IMR-90 (cell line): ENCODE measurements around the gene PLCL2. TPM values are rescaled to one million over a fixed set of nuclear protein-coding genes. Genes with fewer than 3 reads are reported as not detected.

ENCODE experiments used
- ATAC-seq: fragments of 200-7000 bp; cut with Tn5 transposase; 2 replicates; pipeline ENCODE4 v1.9.1; 2020; ENCODE audit warnings: low read depth, mild to moderate bottlenecking, moderate library complexity
- BruUV-seq: library from RNA; stranded (reverse); fragments of 400-500 nt; replicated peaks from 2 replicates; lab custom pipeline; 2021; lab: Mats Ljungman, UMichigan
- CTCF ChIA-PET: fragments of 300-600 bp; formaldehyde crosslinking; extraction: SDS; loops from one replicate; lab custom pipeline; 2021; ENCODE audit warnings: antibody characterized with exemption; lab: Yijun Ruan, JAX
- POLR2A ChIA-PET: fragments of 300-600 bp; sonication (Branson Sonifier 250); formaldehyde crosslinking; loops from one replicate; lab custom pipeline; 2022; ENCODE audit warnings: antibody characterized with exemption; ENCODE audit not compliant: unreplicated experiment; lab: Charles Lee
- DNase-seq: peaks from one replicate; pipeline ENCODE4 v3.0.0; 2013
- H2AFZ ChIP-seq: replicated peaks from 2 replicates; pipeline ENCODE3; 2013; ENCODE audit warnings: low read length, mild to moderate bottlenecking; ENCODE audit not compliant: poor library complexity
- H2AK5ac ChIP-seq: 2 replicates; pipeline ENCODE4 v1.6.1; 2013; ENCODE audit warnings: low read depth, low read length, inconsistent platforms
- H2AK9ac ChIP-seq: replicated peaks from 2 replicates; pipeline ENCODE3; 2013; ENCODE audit warnings: mild to moderate bottlenecking, low read depth, low read length, moderate library complexity; ENCODE audit not compliant: poor library complexity
- H2BK120ac ChIP-seq: 2 replicates; pipeline ENCODE4 v1.6.1; 2013; ENCODE audit warnings: low read depth, low read length, inconsistent platforms
- H2BK15ac ChIP-seq: 3 replicates; pipeline ENCODE4 v1.6.1; 2013; ENCODE audit warnings: low read depth, low read length, inconsistent platforms
- H2BK20ac ChIP-seq: 2 replicates; pipeline ENCODE4 v1.6.1; 2013; ENCODE audit warnings: low read depth, mild to moderate bottlenecking, inconsistent platforms, low read length, moderate library complexity
- H2BK5ac ChIP-seq: 2 replicates; pipeline ENCODE4 v1.6.1; 2013; ENCODE audit warnings: mild to moderate bottlenecking, low read depth, low read length, inconsistent platforms; ENCODE audit not compliant: poor library complexity, severe bottlenecking
- H3K14ac ChIP-seq: replicated peaks from 2 replicates; pipeline ENCODE4 v1.6.1; 2013; ENCODE audit warnings: low read depth, low read length, inconsistent platforms
- H3K18ac ChIP-seq: 2 replicates; pipeline ENCODE4 v1.6.1; 2013; ENCODE audit warnings: low read depth, low read length, control low read depth
- H3K23ac ChIP-seq: 2 replicates; pipeline ENCODE4 v1.6.1; 2013; ENCODE audit warnings: low read depth, low read length, inconsistent platforms
- H3K27ac ChIP-seq: 2 replicates; pipeline ENCODE4 v1.5.1; 2013; ENCODE audit warnings: mild to moderate bottlenecking, control low read depth, low read length; ENCODE audit not compliant: insufficient read depth
- H3K27me3 ChIP-seq: 2 replicates; pipeline ENCODE4 v1.6.1; 2013; ENCODE audit warnings: low read length; ENCODE audit not compliant: control insufficient read depth, insufficient read depth
- H3K36me3 ChIP-seq: 2 replicates; pipeline ENCODE4 v1.6.1; 2013; ENCODE audit warnings: low read length, mixed read lengths; ENCODE audit not compliant: control insufficient read depth, insufficient read depth
- H3K4ac ChIP-seq: 2 replicates; pipeline ENCODE4 v1.6.1; 2013; ENCODE audit warnings: low read depth, low read length, inconsistent platforms
- H3K4me1 ChIP-seq: 2 replicates; pipeline ENCODE4 v1.6.1; 2013; ENCODE audit warnings: low read length, mixed read lengths; ENCODE audit not compliant: control insufficient read depth, insufficient read depth
- H3K4me2 ChIP-seq: 2 replicates; pipeline ENCODE4 v1.6.1; 2013; ENCODE audit warnings: low read depth, mild to moderate bottlenecking, control low read depth, low read length, moderate library complexity
- H3K4me3 ChIP-seq: 2 replicates; pipeline ENCODE4 v1.5.1; 2013; ENCODE audit warnings: low read depth, mild to moderate bottlenecking, control low read depth, low read length, moderate library complexity; ENCODE audit not compliant: insufficient read depth
- H3K56ac ChIP-seq: 2 replicates; pipeline ENCODE4 v1.6.1; 2013; ENCODE audit warnings: low read length, inconsistent platforms; ENCODE audit not compliant: insufficient read depth; ENCODE audit errors: extremely low read depth
- H3K79me1 ChIP-seq, 2 experiments: 2 replicates each; pipeline ENCODE4 v1.6.1; 2013; ENCODE audit warnings: low read length in 2 of 2, inconsistent platforms in 1 of 2, low read depth in 1 of 2
- H3K9ac ChIP-seq: 2 replicates; pipeline ENCODE4 v1.6.1; 2013; ENCODE audit warnings: low read depth, low read length, control low read depth
- H3K9me1 ChIP-seq: 2 replicates; pipeline ENCODE4 v1.6.1; 2013; ENCODE audit warnings: low read length, inconsistent platforms; ENCODE audit not compliant: insufficient read depth
- H3K9me3 ChIP-seq: 2 replicates; pipeline ENCODE4 v1.6.1; 2013; ENCODE audit warnings: low read length; ENCODE audit not compliant: control insufficient read depth, insufficient read depth
- H4K20me1 ChIP-seq: 2 replicates; pipeline ENCODE4 v1.6.1; 2013; ENCODE audit warnings: low read length, inconsistent platforms; ENCODE audit not compliant: insufficient read depth
- H4K5ac ChIP-seq: 2 replicates; pipeline ENCODE4 v1.6.1; 2013; ENCODE audit warnings: mild to moderate bottlenecking, low read depth, low read length, control low read depth
- H4K8ac ChIP-seq, 2 experiments: 2 replicates each; pipeline ENCODE4 v1.6.1; 2013; ENCODE audit warnings: low read depth in 2 of 2, low read length in 2 of 2, control low read depth in 1 of 2, inconsistent platforms in 1 of 2
- H4K91ac ChIP-seq: 2 replicates; pipeline ENCODE4 v1.6.1; 2013; ENCODE audit warnings: low read depth, low read length, inconsistent platforms; ENCODE audit not compliant: insufficient read depth
- BHLHE40 ChIP-seq: fragments of 150-350 bp; IDR thresholded peaks from 2 replicates; pipeline ENCODE4 v1.6.1; 2016; ENCODE audit warnings: mild to moderate bottlenecking, low read depth, low read length
- NFE2L2 ChIP-seq: fragments of 150-350 bp; IDR thresholded peaks from 2 replicates; pipeline ENCODE4 v1.6.1; 2016; ENCODE audit warnings: low read depth, mild to moderate bottlenecking, low read length
- RFX5 ChIP-seq: IDR thresholded peaks from 2 replicates; pipeline ENCODE4 v1.8.0; 2012; ENCODE audit warnings: low read depth, mild to moderate bottlenecking, low read length, moderate library complexity
- dilution Hi-C: fragments of 300-500 bp; cut with HindIII; formaldehyde crosslinking; loops from one replicate; pipeline ENCODE4 v1.14.3; 2018; ENCODE audit warnings: low sequenced_read_pairs; ENCODE audit not compliant: unreplicated experiment
- in situ Hi-C: fragments of 300-500 bp; cut with MboI; formaldehyde crosslinking; loops from 3 replicates; pipeline ENCODE4 v1.14.3; 2019; ENCODE audit warnings: low sequenced_read_pairs, inconsistent platforms, mixed read lengths
- intact Hi-C: fragments of 100-400 bp; cut with micrococcal nuclease; formaldehyde crosslinking; loops from 2 replicates; pipeline ENCODE4 v1.10.0; 2022
- polyA plus RNA-seq, 3 experiments: library from polyadenylated mRNA; depleted of rRNA; stranded (reverse); fragments of >200 nt; gene quantifications; 2 replicates each; pipeline ENCODE4 v1.2.3, GENCODE V29; 2012; ENCODE audit warnings: low replicate concordance in 1 of 3
- total RNA-seq: library from RNA; depleted of rRNA; stranded (reverse); fragments of >200 nt; gene quantifications from 2 replicates; pipeline ENCODE4 v1.2.3, GENCODE V29; 2012
- TF ChIP-seq, protein P1 (sequence below): fragments of 150-350 bp; IDR thresholded peaks from 2 replicates; pipeline ENCODE4 v1.6.1; 2017; ENCODE audit warnings: mild to moderate bottlenecking, antibody characterized with exemption, low read length, low read depth
- TF ChIP-seq, protein P2 (sequence below): conservative IDR thresholded peaks from 2 replicates; pipeline ENCODE4 v1.5.1; 2012; ENCODE audit warnings: mild to moderate bottlenecking, low read depth, low read length, improper control_type of control experiment

PLCL2 gene
- total and polyA plus RNA-seq, 2 of the 4 experiments (the other 2 are of a cell fraction): 0.92 to 3.8 TPM

DNA sequence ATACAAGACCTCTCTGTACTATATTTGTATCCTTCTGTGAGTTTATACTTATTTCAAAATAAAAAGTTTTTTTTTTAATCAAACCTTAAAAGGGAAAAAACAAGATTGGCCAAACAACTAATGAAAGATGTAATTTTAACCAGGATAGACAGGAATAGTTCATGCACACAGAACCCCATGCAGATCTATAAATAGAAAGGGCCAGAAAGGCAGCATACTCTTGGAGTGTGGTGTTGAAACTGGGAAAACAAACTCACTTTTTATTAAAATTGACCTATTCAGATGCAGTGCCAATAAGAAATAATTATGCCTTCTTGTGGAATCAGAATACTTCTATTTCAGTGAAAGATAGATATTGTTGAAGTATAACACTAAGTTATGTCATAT is 204.6 kb downstream of the PLCL2 start:
- CTCF ChIA-PET: interaction anchor here (1.0 kb wide), 1 partner anchor 14 kb away, joined by 3 read pairs; no protein-coding TSS in a partner anchor
- no peak overlapping the region for H2BK20ac ChIP-seq
- no peak overlapping the region for H3K4me3 ChIP-seq
- H3K23ac ChIP-seq: no peak overlapping the region
- no peak overlapping the region for H2BK120ac ChIP-seq
- H3K18ac ChIP-seq: no peak overlapping the region
- TF ChIP-seq BHLHE40 (no peak), RFX5 (no peak), NFE2L2 (no peak)
- TF ChIP-seq, protein P1, sequence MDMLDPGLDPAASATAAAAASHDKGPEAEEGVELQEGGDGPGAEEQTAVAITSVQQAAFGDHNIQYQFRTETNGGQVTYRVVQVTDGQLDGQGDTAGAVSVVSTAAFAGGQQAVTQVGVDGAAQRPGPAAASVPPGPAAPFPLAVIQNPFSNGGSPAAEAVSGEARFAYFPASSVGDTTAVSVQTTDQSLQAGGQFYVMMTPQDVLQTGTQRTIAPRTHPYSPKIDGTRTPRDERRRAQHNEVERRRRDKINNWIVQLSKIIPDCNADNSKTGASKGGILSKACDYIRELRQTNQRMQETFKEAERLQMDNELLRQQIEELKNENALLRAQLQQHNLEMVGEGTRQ: no peak
- TF ChIP-seq, protein P2, sequence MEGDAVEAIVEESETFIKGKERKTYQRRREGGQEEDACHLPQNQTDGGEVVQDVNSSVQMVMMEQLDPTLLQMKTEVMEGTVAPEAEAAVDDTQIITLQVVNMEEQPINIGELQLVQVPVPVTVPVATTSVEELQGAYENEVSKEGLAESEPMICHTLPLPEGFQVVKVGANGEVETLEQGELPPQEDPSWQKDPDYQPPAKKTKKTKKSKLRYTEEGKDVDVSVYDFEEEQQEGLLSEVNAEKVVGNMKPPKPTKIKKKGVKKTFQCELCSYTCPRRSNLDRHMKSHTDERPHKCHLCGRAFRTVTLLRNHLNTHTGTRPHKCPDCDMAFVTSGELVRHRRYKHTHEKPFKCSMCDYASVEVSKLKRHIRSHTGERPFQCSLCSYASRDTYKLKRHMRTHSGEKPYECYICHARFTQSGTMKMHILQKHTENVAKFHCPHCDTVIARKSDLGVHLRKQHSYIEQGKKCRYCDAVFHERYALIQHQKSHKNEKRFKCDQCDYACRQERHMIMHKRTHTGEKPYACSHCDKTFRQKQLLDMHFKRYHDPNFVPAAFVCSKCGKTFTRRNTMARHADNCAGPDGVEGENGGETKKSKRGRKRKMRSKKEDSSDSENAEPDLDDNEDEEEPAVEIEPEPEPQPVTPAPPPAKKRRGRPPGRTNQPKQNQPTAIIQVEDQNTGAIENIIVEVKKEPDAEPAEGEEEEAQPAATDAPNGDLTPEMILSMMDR: no peak
- no peaks in the 10 kb centered on the region for H3K9me3 ChIP-seq
- intact Hi-C loops: no loop called here
- DNase-seq: no peak
- no peak overlapping the region for H4K5ac ChIP-seq
- no peak overlapping the region for H2AK9ac ChIP-seq
- H3K4me1 ChIP-seq: no peaks in the 10 kb centered on the region
- H3K79me1 ChIP-seq: no peaks in the 10 kb centered on the region
- H3K14ac ChIP-seq: no peak overlapping the region
- no peak overlapping the region for H2AFZ ChIP-seq
- H3K36me3 ChIP-seq: no peaks in the 10 kb centered on the region
- H4K20me1 ChIP-seq: no peaks in the 10 kb centered on the region
- H3K4me2 ChIP-seq: no peak overlapping the region
- H3K4ac ChIP-seq: no peak overlapping the region
- no peak overlapping the region for H2AK5ac ChIP-seq
- in situ Hi-C loops: no loop called here
- dilution Hi-C loops: no loop called here
- H3K9ac ChIP-seq: no peak overlapping the region
- H2BK15ac ChIP-seq: no peak overlapping the region
- POLR2A ChIA-PET: no interaction called here
- no peak for ATAC-seq
- H3K27me3 ChIP-seq: no peaks in the 10 kb centered on the region
- H3K56ac ChIP-seq: no peak overlapping the region
- no peak overlapping the region for H4K91ac ChIP-seq
- H3K27ac ChIP-seq: no peak overlapping the region
- H3K9me1 ChIP-seq: no peaks in the 10 kb centered on the region
- H2BK5ac ChIP-seq: no peak overlapping the region
- H4K8ac ChIP-seq: no peak overlapping the region
- no TSS peak for BruUV-seq
